ENCODE results near the gene TRABD2A.

The TRABD2A gene

GRCh38 chr2:84785950-84786349 is 94.9 kb downstream of the TRABD2A start:
- no peaks in the 10 kb centered on the region for H4K20me1 ChIP-seq (ENCODE audit: insufficient read depth)
- H2AFZ ChIP-seq (ENCODE audit: low read depth): no peak overlapping the region
- no peaks in the 10 kb centered on the region for H3K79me2 ChIP-seq (ENCODE audit: insufficient read depth, low read depth)
- H3K36me3 ChIP-seq (ENCODE audit: insufficient read depth): no peaks in the 10 kb centered on the region
- no peak overlapping the region for H3K4me3 ChIP-seq (IDR thresholded peaks at IDR 0.05; ENCODE audit: insufficient read depth, low read depth, low read length)
- H3K27me3 ChIP-seq (ENCODE audit: insufficient read depth, low read depth): no peaks in the 10 kb centered on the region
- H3K27ac ChIP-seq: no peak overlapping the region
- no peak overlapping the region for H3K9ac ChIP-seq
- TF ChIP-seq CTCF (conservative IDR thresholded peaks at IDR 0.05; ENCODE audit: low read depth, low read length): no peak
- no peaks in the 10 kb centered on the region for H3K4me1 ChIP-seq (ENCODE audit: low read depth, poor library complexity, severe bottlenecking)
- no peak overlapping the region for H3K4me2 ChIP-seq

- no peaks in the 10 kb centered on the region for H3K36me3 ChIP-seq (ENCODE audit: insufficient read depth)
- H3K4me3 ChIP-seq (IDR thresholded peaks at IDR 0.05; ENCODE audit: insufficient read depth, low read depth, low read length): no peak overlapping the region
- no peaks in the 10 kb centered on the region for H3K4me1 ChIP-seq (ENCODE audit: low read depth, poor library complexity, severe bottlenecking)
- no peaks in the 10 kb centered on the region for H3K79me2 ChIP-seq (ENCODE audit: insufficient read depth, low read depth)
- no peak overlapping the region for H3K27ac ChIP-seq
- TF ChIP-seq CTCF (conservative IDR thresholded peaks at IDR 0.05; ENCODE audit: low read depth, low read length): no peak
- H2AFZ ChIP-seq (ENCODE audit: low read depth): no peak overlapping the region
- no peak overlapping the region for H3K9ac ChIP-seq
- H3K27me3 ChIP-seq (ENCODE audit: insufficient read depth, low read depth): no peaks in the 10 kb centered on the region
- no peaks in the 10 kb centered on the region for H4K20me1 ChIP-seq (ENCODE audit: insufficient read depth)
- no peak overlapping the region for H3K4me2 ChIP-seq
These were observed 98.0 kb downstream of the TRABD2A start for GRCh38 chr2:84782717-84783442.

GRCh38 chr2:84781942-84782716 is 98.8 kb downstream of the TRABD2A start:
- Histone ChIP-seq H3K9ac (no peak overlapping the region), H3K4me2 (no peak overlapping the region), H3K27ac (no peak overlapping the region), H3K4me3 (IDR thresholded peaks at IDR 0.05; ENCODE audit: insufficient read depth, low read depth, low read length) (no peak overlapping the region), H4K20me1 (ENCODE audit: insufficient read depth) (no peaks in the 10 kb centered on the region), H3K36me3 (ENCODE audit: insufficient read depth) (no peaks in the 10 kb centered on the region), H2AFZ (ENCODE audit: low read depth) (no peak overlapping the region), H3K4me1 (ENCODE audit: low read depth, poor library complexity, severe bottlenecking) (no peaks in the 10 kb centered on the region), H3K79me2 (ENCODE audit: insufficient read depth, low read depth) (no peaks in the 10 kb centered on the region), H3K27me3 (ENCODE audit: insufficient read depth, low read depth) (no peaks in the 10 kb centered on the region)
- no peak for TF ChIP-seq CTCF (conservative IDR thresholded peaks at IDR 0.05; ENCODE audit: low read depth, low read length)

DNA sequence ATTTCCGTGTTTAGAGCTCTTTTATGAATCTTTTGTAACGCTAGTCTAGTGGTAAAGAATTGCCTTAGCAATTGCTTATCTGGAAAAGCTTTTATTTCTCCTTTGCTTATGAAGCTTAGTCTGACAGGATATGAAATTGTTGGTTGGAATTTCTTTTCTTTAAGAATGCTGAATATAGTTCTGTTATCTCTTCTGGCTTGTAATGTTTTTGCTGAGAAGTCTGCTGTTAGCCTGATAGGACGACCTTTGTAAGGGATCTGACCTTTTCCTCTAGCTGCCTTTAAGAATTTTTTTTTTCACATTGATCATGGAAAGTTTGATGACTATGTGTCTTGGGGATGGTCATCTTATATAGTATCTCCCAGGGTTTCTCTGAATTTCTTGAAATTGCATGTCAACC is 101.1 kb downstream of the TRABD2A start:
- Histone ChIP-seq H2AFZ (ENCODE audit: low read depth) (no peak overlapping the region), H3K27me3 (ENCODE audit: insufficient read depth, low read depth) (no peaks in the 10 kb centered on the region), H3K36me3 (ENCODE audit: insufficient read depth) (no peaks in the 10 kb centered on the region), H3K9ac (no peak overlapping the region), H3K4me3 (IDR thresholded peaks at IDR 0.05; ENCODE audit: insufficient read depth, low read depth, low read length) (no peak overlapping the region), H3K4me1 (ENCODE audit: low read depth, poor library complexity, severe bottlenecking) (no peaks in the 10 kb centered on the region), H3K4me2 (no peak overlapping the region), H3K79me2 (ENCODE audit: insufficient read depth, low read depth) (no peaks in the 10 kb centered on the region), H4K20me1 (ENCODE audit: insufficient read depth) (no peaks in the 10 kb centered on the region), H3K27ac (no peak overlapping the region)
- TF ChIP-seq CTCF (conservative IDR thresholded peaks at IDR 0.05; ENCODE audit: low read depth, low read length): no peak

Measured in KMS-11 (cell line).